NCI-H748 (cell line): ENCODE measurements around the gene SLC29A4.

Experiments used
- DNase-seq: peaks from one replicate; lab custom pipeline; 2025; ENCODE audit not compliant: unreplicated experiment; lab: John Stamatoyannopoulos, UW

Gene SLC29A4

GRCh38 chr7:5350600-5351385 is 68.0 kb downstream of the SLC29A4 start:
- DNase-seq = no peak

DNA sequence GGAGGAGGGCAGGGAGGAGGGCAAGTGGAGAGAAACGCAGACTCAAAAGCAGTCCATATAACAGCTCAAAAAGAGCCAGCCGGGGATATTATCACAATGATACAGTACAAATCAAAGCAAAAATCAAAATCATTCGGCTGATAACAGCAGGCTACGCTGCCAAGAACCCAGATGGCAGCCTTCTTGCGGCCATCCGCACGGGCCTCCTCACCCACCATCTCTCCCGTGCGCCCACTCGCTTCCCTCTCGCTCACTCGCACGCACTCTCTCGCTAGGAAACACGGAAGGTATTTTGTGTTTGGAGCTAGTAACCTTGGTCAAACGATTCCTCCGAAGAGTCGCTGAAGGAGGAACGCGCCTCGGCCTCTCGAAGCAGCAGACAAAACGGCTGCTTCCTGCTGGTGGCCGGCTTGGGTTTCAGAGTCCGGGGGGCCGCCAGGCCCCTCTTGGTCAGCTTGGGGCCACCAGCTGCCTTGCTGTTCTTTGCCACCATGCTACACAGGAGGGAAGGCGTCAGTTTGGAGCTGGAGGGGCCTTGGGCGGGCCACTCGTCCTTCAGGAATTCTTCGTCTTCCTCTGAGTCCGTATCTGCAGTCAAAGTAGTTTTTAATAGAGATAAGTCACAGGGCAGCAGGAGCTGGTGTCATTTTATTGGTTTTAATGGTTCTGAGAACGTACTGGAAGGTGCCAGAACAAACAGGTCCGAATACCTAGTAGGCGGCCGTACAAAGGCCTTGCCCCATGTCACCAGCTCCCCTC is 68.9 kb downstream of the SLC29A4 start:
- no peak for DNase-seq

GRCh38 chr7:5352440-5353010 is 69.8 kb downstream of the SLC29A4 start:
- DNase-seq = no peak

DNA sequence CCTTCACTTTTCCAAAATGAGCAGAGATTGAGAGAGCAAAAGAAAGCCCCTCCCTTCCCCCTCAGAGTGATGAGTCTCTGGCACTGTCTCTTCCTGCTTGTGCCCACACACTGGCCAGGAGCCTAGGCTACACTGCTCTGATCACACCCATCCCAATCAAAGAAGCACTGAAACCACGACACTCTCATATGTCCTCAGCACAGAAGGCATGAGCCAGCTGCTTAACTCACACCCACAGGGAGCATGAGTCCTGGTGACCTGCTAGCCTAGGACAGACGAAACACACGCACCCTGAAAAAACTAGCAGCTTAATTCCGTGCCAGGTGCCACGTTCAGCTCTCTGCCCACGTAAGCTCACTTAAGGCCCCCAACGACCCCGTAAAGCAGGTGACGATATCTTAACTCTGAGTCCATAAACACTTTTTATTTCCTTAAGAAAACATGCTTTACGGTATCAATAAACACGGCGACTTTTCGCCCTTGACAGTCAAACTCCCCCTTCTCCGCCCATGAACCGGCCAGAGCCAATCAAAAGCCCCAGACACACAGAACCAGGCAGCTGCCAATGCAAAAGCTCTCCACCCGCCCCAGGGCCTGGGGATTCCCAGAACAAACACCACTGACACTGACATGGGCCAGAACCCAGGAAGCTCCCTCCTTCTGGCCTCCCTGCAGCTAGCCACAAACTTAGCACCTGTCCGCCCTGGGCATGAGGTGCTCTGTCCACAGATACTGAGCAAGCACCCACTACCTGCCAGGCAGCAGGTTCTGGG is 71.9 kb downstream of the SLC29A4 start:
- no peak for DNase-seq
